Measurements from ENCODE around the gene TEX22. TPM values are rescaled to one million over a fixed set of nuclear protein-coding genes. Genes with fewer than 3 reads are reported as not detected.

Gene TEX22
- total RNA-seq, 4 donors from 2014 or later, result not detected

GRCh38 chr14:105388110-105388951, 10.0 kb upstream of the TEX22 start:
- peaks cover 0 to 23% of the 10 kb centered on the region in 2 donors for H3K36me3 ChIP-seq
- no peak overlapping the region for H3K4me3 ChIP-seq
- H3K27me3 ChIP-seq, result no peaks in the 10 kb centered on the region
- no peaks in the 10 kb centered on the region for H3K9me3 ChIP-seq
- ATAC-seq, result no peak
- DNase-seq, result no peak
- no peak overlapping the region for H3K27ac ChIP-seq
- no peak for TF ChIP-seq POLR2A (IDR thresholded peaks at IDR 0.05)
- TF ChIP-seq, protein P1, sequence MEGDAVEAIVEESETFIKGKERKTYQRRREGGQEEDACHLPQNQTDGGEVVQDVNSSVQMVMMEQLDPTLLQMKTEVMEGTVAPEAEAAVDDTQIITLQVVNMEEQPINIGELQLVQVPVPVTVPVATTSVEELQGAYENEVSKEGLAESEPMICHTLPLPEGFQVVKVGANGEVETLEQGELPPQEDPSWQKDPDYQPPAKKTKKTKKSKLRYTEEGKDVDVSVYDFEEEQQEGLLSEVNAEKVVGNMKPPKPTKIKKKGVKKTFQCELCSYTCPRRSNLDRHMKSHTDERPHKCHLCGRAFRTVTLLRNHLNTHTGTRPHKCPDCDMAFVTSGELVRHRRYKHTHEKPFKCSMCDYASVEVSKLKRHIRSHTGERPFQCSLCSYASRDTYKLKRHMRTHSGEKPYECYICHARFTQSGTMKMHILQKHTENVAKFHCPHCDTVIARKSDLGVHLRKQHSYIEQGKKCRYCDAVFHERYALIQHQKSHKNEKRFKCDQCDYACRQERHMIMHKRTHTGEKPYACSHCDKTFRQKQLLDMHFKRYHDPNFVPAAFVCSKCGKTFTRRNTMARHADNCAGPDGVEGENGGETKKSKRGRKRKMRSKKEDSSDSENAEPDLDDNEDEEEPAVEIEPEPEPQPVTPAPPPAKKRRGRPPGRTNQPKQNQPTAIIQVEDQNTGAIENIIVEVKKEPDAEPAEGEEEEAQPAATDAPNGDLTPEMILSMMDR (IDR thresholded peaks at IDR 0.05 in 4 of 5, conservative IDR thresholded peaks at IDR 0.05 in 1 of 5), result no peak
- intact Hi-C loops (cut with DNase I; ENCODE audit: low total_unique reads), result no loop called here
- in situ Hi-C loops (cut with MboI; ENCODE audit: low sequenced_read_pairs in 4 of 4), result no loop called here
- peaks cover 0 to 6% of the 10 kb centered on the region in 2 donors for H3K4me1 ChIP-seq

- intact Hi-C loops (cut with DNase I; ENCODE audit: low total_unique reads), result loop anchor here (1.0 kb wide), 1 partner anchor 39 kb away; no protein-coding TSS in a partner anchor
- ATAC-seq (no peak), DNase-seq (no peak)
- H3K27ac ChIP-seq, result peak overlapping the region in 1 of 4 donors; percentile 50
- H3K9me3 ChIP-seq, result no peaks in the 10 kb centered on the region
- no peak for TF ChIP-seq POLR2A (IDR thresholded peaks at IDR 0.05)
- TF ChIP-seq, protein P1 (IDR thresholded peaks at IDR 0.05 in 4 of 5, conservative IDR thresholded peaks at IDR 0.05 in 1 of 5), result no peak
- in situ Hi-C loops (cut with MboI; ENCODE audit: low sequenced_read_pairs in 4 of 4), result no loop called here
- no peak overlapping the region for H3K4me3 ChIP-seq
- H3K27me3 ChIP-seq, result no peaks in the 10 kb centered on the region
- peaks cover 0 to 16% of the 10 kb centered on the region in 2 donors for H3K36me3 ChIP-seq
- peaks cover 0 to 6% of the 10 kb centered on the region in 2 donors for H3K4me1 ChIP-seq
These were observed 9.4 kb upstream of the TEX22 start for GRCh38 chr14:105388976-105389375.

DNA sequence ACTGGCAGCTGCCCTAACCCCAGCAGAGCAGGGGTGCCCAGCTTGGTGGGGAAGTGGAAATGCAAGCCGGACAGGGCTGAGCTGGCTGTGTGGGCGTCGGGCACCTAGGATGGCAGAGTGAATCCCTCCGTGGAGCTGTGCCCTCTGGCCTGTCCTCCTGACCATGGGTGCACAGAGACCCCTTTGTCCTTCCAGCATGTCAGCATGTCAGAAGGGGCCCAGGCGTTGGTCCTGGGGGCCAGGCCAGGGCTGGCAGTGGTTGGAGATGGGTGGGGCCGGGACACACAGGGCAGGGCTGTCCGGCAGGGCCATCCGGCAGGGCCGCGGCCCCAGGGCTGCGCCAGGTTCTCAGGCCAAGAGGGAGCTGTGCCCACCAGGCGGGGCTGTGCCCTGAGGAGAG, 8.8 kb upstream of the TEX22 start:
- intact Hi-C loops (cut with DNase I; ENCODE audit: low total_unique reads), result loop anchor here (1.0 kb wide), 1 partner anchor 39 kb away; no protein-coding TSS in a partner anchor
- DNase-seq, result no peak
- in situ Hi-C loops (cut with MboI; ENCODE audit: low sequenced_read_pairs in 4 of 4), result no loop called here
- peak in 1 of 2 donors; percentile 38 for ATAC-seq
- Histone ChIP-seq H3K4me3 (no peak overlapping the region), H3K4me1 (peaks cover 0 to 6% of the 10 kb centered on the region in 2 donors), H3K36me3 (peaks cover 0 to 11% of the 10 kb centered on the region in 2 donors), H3K9me3 (no peaks in the 10 kb centered on the region), H3K27ac (peak overlapping the region in 1 of 4 donors; percentile 50), H3K27me3 (no peaks in the 10 kb centered on the region)
- TF ChIP-seq, protein P1 (IDR thresholded peaks at IDR 0.05 in 4 of 5, conservative IDR thresholded peaks at IDR 0.05 in 1 of 5), result no peak
- no peak for TF ChIP-seq POLR2A (IDR thresholded peaks at IDR 0.05)

DNA sequence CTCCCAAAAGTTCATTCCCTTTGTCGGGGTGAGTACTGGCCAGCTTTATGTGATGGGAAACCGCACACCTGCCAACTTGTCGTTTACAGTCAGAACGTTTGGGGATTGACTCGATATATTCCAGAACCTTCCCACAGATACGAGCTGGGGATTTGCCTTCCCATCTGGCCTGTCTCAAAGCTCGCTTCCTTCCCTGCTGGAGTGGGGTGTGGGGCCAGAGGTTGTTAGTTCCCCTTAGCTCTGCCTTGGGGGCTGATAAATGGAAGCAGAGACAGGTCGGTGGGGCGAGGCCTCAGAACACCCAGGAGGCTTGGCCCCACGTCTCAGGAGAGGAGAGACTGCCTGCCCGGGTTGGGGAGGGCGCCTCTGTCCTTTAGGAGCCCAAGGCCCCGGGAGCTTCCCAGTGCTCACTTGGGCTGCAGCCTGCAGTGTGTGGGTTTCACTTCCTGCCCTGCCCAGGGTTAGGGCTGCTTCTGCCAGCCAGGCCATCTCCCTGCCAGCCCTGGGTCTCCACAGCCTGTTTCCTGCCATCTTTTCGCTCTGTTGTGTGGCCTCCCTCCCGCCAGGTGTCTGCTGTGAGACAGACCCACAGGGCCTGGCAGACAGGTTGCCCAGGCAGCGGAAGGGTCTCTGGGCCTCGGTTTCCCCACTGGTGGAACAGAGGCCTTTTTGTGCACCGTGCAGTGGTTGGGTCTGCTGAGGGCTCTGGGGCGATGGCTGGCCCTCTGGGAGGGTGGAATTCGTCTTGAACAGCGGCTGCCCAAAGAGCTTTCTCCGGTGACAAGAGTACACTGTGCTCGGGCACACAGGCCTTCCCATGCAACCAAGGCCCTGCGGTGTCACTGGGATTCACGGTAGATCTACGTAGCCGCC, 8.1 kb upstream of the TEX22 start:
- in situ Hi-C loops (cut with MboI; ENCODE audit: low sequenced_read_pairs in 4 of 4), result no loop called here
- intact Hi-C loops (cut with DNase I; ENCODE audit: low total_unique reads), result loop anchor here (1.0 kb wide), 1 partner anchor 38 kb away; no protein-coding TSS in a partner anchor
- TF ChIP-seq, protein P1 (IDR thresholded peaks at IDR 0.05 in 4 of 5, conservative IDR thresholded peaks at IDR 0.05 in 1 of 5), result no peak
- TF ChIP-seq POLR2A (IDR thresholded peaks at IDR 0.05), result no peak
- Histone ChIP-seq H3K9me3 (no peaks in the 10 kb centered on the region), H3K4me3 (no peak overlapping the region), H3K27ac (peak overlapping the region in 1 of 4 donors; percentile 50), H3K36me3 (peaks cover 0 to 10% of the 10 kb centered on the region in 2 donors), H3K4me1 (peaks cover 0 to 6% of the 10 kb centered on the region in 2 donors), H3K27me3 (no peaks in the 10 kb centered on the region)
- DNase-seq, result no peak
- ATAC-seq, result peak in 1 of 2 donors; percentile 10

All from gastrocnemius medialis (tissue), 4 donors.